C4-2B (cell line): ENCODE measurements around the gene TRANK1.

Experiments
- H3K27ac ChIP-seq: fragments of 450-650 bp; 2 replicates; pipeline ENCODE4 v1.5.1; 2017
- CTCF ChIP-seq: fragments of 450-650 bp; conservative IDR thresholded peaks from 2 replicates; pipeline ENCODE4 v1.5.1; 2017; ENCODE audit warnings: mild to moderate bottlenecking
- ZFX ChIP-seq: fragments of 450-650 bp; IDR thresholded peaks from 2 replicates; pipeline ENCODE4 v1.6.1; 2017

Gene TRANK1

GRCh38 chr3:36796881-36797280, 148.0 kb downstream of the TRANK1 start:
- no peak overlapping the region for H3K27ac ChIP-seq

GRCh38 chr3:36796161-36796560, 148.7 kb downstream of the TRANK1 start:
- TF ChIP-seq CTCF: no peak
- TF ChIP-seq ZFX: no peak
- H3K27ac ChIP-seq: no peak overlapping the region

More at GRCh38 chr3:36796881-36797280, 148.0 kb downstream of the TRANK1 start:
- TF ChIP-seq ZFX (no peak), CTCF (no peak)

- H3K27ac ChIP-seq: no peak overlapping the region
- no peak for TF ChIP-seq CTCF
- TF ChIP-seq ZFX: no peak
Observed at GRCh38 chr3:36795622-36796021, 149.2 kb downstream of the TRANK1 start.

- H3K27ac ChIP-seq: no peak overlapping the region
- TF ChIP-seq ZFX (no peak), CTCF (peak; percentile 47)
Observed at GRCh38 chr3:36792342-36792741, 152.5 kb downstream of the TRANK1 start.

- H3K27ac ChIP-seq: no peak overlapping the region
- no peak for TF ChIP-seq CTCF
- TF ChIP-seq ZFX: no peak
Observed at GRCh38 chr3:36790765-36791164, 154.1 kb downstream of the TRANK1 start.

GRCh38 chr3:36786921-36787890, 157.6 kb downstream of the TRANK1 start:
- no peak for TF ChIP-seq ZFX
- TF ChIP-seq CTCF: no peak
- no peak overlapping the region for H3K27ac ChIP-seq

- no peak overlapping the region for H3K27ac ChIP-seq
- TF ChIP-seq CTCF (no peak), ZFX (no peak)
Observed at GRCh38 chr3:36784138-36784635, 160.7 kb downstream of the TRANK1 start.
